Caki2 (cell line): ENCODE data around the gene C22orf23. TPM values are rescaled to one million over a fixed set of nuclear protein-coding genes. Genes with fewer than 3 reads are reported as not detected.
"Not testable (repeated sequence)": the region's sequence is repeated elsewhere in the genome, so short reads cannot be mapped to it uniquely, and the experiment has no call there.

ENCODE experiments used
- DNase-seq: peaks from one replicate; pipeline ENCODE4 v3.0.0-alpha.2; 2015; ENCODE audit warnings: low read depth
- in situ Hi-C: cut with HindIII; loops from 2 replicates; pipeline ENCODE4 v1.10.0; 2016; ENCODE audit warnings: low sequenced_read_pairs, low pct_unique_long_range_greater_than_20kb, mixed read lengths
- total RNA-seq: library from RNA; depleted of rRNA; stranded (reverse); fragments of >200 nt; shearing (Covaris generic); gene quantifications from 2 replicates; pipeline ENCODE4 v1.2.3, GENCODE V29; 2014; ENCODE audit warnings: low replicate concordance

The C22orf23 gene
- total RNA-seq, 1 experiment from 2014 or later = 0.17 TPM

- no peak for DNase-seq
- in situ Hi-C loops = no loop called here
Measured at GRCh38 chr22:37983860-37984791, 30.7 kb upstream of the C22orf23 start, which contains the start of gene SOX10. Gene SOX10 (minus strand): TSS chr22:37984555. CDS start chr22:37983784, 771 bp downstream.

GRCh38 chr22:37982938-37983859, 29.8 kb upstream of the C22orf23 start:
- DNase-seq = no peak
- in situ Hi-C loops = no loop called here

- in situ Hi-C loops = no loop called here
- no peak for DNase-seq
Measured at GRCh38 chr22:37982151-37982785, 28.9 kb upstream of the C22orf23 start.

- in situ Hi-C loops = no loop called here
- no peak for DNase-seq
Measured at GRCh38 chr22:37981282-37982011, 28.0 kb upstream of the C22orf23 start.

GRCh38 chr22:37979782-37980181, 26.4 kb upstream of the C22orf23 start:
- in situ Hi-C loops = no loop called here
- DNase-seq = no peak

GRCh38 chr22:37976547-37976946, 23.1 kb upstream of the C22orf23 start:
- no peak for DNase-seq
- in situ Hi-C loops = no loop called here

GRCh38 chr22:37976022-37976421, 22.6 kb upstream of the C22orf23 start:
- in situ Hi-C loops, DNase-seq: not testable (repeated sequence)

- DNase-seq = no peak
Measured at GRCh38 chr22:37975153-37975552, 21.8 kb upstream of the C22orf23 start.

GRCh38 chr22:37973271-37974170, 20.1 kb upstream of the C22orf23 start:
- no peak for DNase-seq
- in situ Hi-C loops = no loop called here

More at GRCh38 chr22:37975153-37975552, 21.8 kb upstream of the C22orf23 start:
- in situ Hi-C loops = no loop called here

GRCh38 chr22:37972527-37972926, 19.1 kb upstream of the C22orf23 start:
- in situ Hi-C loops = no loop called here
- DNase-seq = no peak

GRCh38 chr22:37971475-37972434, 18.4 kb upstream of the C22orf23 start:
- no peak for DNase-seq
- in situ Hi-C loops = no loop called here

- DNase-seq = no peak
- in situ Hi-C loops = no loop called here
Measured at GRCh38 chr22:37970864-37971263, 17.5 kb upstream of the C22orf23 start.

- in situ Hi-C loops = no loop called here
- DNase-seq = no peak
Measured at GRCh38 chr22:37968452-37969251, 15.3 kb upstream of the C22orf23 start.

- in situ Hi-C loops = no loop called here
- DNase-seq = no peak
Measured at GRCh38 chr22:37967637-37968451, 14.4 kb upstream of the C22orf23 start.
